Caki2 (cell line): ENCODE measurements around the gene KCNC4. TPM values are rescaled to one million over a fixed set of nuclear protein-coding genes. Genes with fewer than 3 reads are reported as not detected.

Experiments
- DNase-seq: peaks from one replicate; pipeline ENCODE4 v3.0.0-alpha.2; 2015; ENCODE audit warnings: low read depth
- in situ Hi-C: cut with HindIII; loops from 2 replicates; pipeline ENCODE4 v1.10.0; 2016; ENCODE audit warnings: low sequenced_read_pairs, low pct_unique_long_range_greater_than_20kb, mixed read lengths
- total RNA-seq: library from RNA; depleted of rRNA; stranded (reverse); fragments of >200 nt; shearing (Covaris generic); gene quantifications from 2 replicates; pipeline ENCODE4 v1.2.3, GENCODE V29; 2014; ENCODE audit warnings: low replicate concordance; rRNA removed

KCNC4 gene
- total RNA-seq, result 1.1 and 4.9 TPM in 2 replicates

DNA sequence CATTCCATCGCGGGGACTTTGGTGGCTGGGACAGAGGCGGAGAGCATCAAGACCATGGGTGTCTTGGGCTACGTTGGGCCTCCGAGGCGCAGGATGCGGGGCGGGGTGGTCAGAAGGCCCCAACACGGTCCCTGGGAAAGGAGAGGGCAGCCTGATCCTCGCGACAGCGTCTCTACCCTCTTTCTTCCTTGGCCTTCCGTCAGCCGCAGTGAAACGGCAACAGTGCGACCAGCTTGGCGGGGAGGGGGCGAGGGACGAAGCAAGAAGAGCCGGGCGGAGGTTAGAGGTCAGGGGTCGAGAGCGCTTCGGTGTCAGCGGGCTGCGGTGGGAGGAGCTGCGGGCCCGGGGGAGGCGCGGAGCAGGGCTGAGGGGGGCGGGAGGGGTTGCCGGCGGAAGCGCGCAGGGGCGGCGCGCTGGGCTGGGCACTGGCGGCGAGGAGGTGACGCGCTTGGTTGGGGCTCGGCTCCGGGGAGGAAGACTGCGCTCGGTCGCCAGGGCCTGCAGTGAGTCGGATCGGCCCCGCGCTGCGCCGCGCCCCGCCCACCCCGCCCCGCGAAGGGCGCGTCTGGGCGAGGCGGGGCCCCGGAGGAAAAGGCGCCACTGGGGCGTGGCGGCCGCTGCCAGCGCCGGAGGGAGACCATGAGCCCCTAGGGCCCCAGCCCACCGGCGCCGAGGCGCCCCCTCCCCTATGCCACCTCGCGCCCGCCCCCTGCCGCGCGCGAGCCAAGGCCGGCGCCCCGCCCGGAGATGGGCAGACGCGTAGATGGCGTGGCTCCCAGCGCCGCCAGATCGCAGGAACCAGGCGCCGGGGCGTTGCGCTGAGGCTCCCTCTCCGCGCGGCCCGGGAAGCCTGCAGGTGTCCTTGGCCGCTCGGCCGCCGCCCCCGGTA lies at the start of gene KCNC4:
TSS of gene KCNC4 (plus strand) at position 600 of the 889 bp plus-strand sequence. CDS start 1,186 bp downstream, outside the sequence.
- in situ Hi-C loops, result no loop called here
- peak; percentile 78 for DNase-seq

DNA sequence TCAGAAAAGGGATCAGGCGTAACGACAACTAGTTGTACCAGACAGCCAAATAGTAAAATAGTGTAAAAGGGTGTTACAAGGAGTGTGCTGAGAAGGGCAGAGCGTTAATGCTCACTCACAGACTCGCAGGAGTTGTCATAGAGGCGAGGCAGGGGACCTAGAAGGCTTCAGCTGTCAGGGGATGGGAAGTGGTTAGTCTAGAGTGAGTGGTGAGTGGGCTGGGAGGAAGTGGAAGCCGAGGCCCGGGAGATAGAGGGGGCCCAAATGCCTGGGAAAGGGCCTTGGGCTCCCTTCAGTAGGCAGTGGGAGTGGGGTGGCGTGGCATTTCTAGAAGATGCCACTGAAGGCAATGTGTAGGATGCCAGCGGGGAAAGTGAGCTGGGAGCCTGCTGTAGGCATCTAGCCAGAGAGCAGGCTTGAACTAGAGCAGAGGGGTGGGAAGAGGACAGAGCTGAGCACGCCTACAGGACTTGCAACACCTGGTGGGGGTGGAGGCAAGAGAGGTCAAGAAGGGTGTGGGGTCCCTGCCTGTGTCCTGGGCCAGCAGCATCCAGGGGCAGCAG lies 49.5 kb upstream of the KCNC4 start:
- DNase-seq, result no peak
- in situ Hi-C loops, result no loop called here

DNA sequence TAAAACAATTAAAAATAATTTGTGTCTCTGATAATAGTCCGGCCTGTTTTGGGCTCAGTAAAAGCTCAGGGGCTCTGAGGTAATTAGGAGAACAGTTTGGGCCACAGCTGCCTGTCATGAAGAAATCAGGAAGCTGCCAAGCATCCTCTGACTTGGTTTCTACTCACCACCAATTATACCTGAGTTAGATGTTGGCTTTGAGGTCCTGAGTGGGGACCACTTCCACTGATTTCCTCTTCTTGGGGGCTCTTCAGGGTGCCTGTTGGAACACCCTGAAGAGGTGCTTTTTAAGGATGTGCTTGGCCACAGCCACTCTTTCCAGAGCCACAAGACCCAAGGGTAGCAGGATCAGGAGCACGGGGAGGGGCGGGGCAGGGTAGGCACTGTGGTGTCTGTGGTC lies 48.9 kb upstream of the KCNC4 start:
- in situ Hi-C loops, result no loop called here
- DNase-seq, result no peak

DNA sequence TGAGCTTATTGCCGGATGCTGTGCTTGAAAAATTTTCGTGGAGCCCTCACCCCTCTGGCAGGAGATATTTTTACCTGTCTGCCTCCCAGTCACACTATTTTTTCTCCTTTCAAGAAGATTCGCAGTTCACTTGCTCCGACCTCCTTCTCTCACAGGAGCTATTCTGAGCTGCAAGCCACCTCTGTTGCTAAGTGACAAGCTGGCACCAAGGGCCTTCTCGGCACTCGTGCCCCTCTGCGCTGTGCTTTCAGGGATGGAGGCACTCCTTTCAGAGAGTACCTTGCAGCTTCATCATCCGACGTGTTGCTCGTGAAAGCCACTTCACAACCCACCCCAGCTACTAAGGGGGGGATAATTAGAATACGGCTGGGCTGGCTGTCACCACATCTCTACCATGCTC lies 48.3 kb upstream of the KCNC4 start:
- in situ Hi-C loops, result no loop called here

DNA sequence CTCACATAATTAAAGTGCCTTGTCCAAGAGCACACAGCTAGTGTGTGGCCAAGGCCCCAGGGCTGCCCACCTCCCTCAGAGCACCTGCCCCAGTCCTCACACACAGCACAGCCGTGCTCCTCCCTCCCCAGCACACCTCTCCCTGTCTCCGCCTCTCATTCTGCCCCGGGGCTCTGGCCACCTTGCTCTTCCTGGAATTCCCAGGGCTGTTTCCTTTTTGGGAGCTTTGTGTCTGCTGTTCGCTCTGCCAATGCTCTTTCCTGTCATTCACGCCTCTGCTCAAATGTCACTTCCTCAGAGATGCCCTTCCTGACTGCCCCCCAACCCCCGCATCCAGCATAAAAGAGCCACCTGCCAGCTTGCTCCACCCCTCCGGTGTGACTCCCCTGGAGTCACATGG lies 46.5 kb upstream of the KCNC4 start:
- no peak for DNase-seq
- in situ Hi-C loops, result no loop called here

More for the DNA sequence above, 48.3 kb upstream of the KCNC4 start:
- no peak for DNase-seq

DNA sequence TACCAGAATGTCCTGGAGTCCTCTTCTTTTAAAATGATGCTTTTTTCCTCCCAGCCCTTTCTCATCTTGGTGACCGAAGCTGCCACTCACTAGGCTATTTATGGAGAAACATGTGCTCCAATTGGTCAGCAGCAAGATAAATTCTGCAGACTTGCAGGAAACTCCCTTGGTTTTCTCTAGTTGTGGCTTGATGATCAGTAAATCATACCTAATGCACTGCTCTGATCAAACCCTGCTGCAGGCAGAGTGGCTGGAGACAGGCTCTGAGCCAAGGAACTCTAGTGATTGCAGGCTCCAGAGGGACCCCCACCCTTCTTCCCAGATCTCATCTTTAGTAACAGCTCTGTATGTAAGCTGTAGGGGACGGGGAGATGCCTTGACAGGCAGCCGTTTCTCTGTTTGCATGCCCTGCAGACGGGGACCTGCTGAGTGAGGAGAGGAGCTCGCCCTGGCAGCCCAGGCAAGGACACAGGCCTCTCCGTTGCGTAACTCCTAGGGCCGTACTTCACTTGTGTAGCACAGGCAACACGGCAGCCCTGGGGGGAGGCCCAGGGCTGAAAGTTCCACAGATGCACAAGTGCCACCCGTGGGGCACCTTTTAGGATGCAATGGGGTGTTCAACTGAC lies 45.3 kb upstream of the KCNC4 start:
- in situ Hi-C loops, result no loop called here

DNA sequence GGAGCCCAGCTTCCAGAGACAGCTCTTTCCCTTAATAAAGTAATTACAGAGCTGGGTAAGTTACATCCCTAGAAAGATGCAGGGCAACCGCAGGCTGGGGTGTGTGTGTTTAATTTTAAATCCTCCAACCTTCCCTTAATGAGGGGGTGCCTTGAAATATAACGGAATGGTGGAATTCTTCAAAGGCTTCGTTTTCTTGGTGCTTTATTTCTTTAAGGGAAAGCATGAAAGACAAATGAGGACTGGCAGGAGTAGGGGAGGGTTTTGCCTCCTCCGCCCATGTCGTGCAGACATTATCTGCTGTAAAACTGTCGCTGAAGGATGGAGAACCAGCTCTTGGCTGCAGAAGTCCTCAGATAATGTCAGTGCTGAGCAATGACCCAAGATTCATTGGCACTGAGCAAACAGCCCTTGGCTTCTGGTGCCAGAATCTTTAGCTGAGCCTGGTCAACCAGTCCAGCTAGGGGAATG lies 44.3 kb upstream of the KCNC4 start:
- in situ Hi-C loops, result no loop called here
- no peak for DNase-seq

More for the DNA sequence above, 45.3 kb upstream of the KCNC4 start:
- no peak for DNase-seq

- in situ Hi-C loops, result no loop called here
- no peak for DNase-seq
Observed at GRCh38 chr1:110166861-110167260, 43.3 kb upstream of the KCNC4 start.

DNA sequence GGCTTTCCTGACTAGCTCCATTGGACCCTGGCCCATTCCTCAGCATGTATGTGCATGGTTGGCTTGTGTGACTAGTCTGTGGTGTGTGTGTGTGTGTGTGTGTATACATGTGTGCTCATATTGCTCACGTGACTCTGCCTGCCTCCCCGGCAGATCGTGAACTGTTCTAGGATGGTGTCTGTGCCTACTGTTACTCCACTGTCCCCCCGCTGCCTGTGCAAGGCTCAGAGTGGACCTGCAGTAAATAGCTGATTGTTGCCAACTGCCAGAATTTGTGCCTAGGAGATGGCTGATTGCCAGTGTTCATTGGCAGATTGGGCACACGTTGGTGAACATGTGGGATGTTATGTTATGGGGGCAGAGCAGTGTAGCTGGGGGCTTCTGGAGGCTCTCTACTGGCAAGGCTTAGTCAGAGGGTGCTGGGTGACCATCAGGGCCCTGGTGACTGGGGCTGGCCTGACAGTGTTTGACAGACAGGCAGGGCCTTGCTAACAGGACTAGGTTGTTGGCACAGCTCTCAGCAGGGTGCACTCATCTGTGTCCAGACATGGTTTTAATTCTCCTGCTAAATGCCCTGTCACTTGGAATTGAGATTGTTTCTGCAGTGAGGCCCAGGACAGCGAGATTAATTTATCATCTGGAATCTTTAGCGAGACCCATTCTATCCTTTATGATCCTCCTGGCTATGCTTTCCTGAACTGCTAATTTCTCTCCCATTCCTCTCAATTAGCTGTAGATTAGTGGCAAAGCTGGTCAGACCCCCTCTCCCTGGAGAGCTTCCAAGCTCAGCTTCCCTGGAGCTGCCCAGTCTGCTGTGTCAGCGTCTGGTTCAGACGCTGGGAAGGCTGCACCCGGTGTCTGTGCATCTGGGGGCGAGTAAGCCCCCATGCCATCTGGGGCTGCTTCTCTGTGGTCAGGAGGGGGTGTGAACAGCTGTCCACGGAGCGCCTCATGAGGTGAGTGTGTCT lies 39.1 kb upstream of the KCNC4 start:
- in situ Hi-C loops, result no loop called here

DNA sequence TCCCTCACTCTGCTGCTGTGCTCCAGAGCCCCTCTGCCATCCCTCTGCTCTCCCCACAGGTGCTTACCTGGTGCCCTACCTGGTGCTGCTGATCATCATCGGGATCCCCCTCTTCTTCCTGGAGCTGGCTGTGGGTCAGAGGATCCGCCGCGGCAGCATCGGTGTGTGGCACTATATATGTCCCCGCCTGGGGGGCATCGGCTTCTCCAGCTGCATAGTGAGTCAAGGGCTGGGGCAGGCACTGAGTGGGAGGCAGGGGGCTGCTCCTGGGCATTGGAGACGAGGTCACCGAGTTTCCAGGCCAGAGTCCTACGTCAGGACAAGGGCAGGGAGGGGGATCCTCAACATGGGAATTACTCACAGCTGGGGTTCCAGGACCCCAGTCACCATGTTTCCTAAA lies 38.1 kb upstream of the KCNC4 start:
- no peak for DNase-seq
- in situ Hi-C loops, result no loop called here

More for the DNA sequence above, 39.1 kb upstream of the KCNC4 start:
- no peak for DNase-seq

DNA sequence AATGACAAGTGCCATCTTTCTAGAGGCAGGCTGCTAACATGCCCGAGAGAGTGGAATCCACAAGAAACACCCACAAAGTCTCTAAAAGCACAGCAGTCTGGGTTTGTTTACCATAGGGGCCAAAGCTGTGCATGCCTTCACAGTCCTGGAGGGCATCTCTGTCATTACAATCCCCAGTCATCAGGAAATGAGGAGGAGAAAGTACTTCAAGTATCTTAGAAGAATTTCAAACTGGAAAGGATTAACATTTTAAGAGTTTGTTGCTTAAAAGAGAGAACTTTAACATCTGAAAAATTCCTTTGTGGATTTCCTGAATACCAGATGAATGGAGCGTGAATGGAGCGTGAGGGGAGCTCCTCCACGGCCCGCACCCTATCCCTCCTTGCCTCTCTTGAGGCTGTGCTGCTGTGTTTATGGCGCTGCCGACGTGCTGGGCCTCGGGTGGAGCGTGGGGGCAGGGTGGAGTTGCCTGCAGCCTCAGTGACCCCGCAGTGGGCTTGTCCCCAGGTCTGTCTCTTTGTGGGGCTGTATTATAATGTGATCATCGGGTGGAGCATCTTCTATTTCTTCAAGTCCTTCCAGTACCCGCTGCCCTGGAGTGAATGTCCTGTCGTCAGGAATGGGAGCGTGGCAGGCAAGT lies 36.5 kb upstream of the KCNC4 start:
- in situ Hi-C loops, result no loop called here
- DNase-seq, result no peak

DNA sequence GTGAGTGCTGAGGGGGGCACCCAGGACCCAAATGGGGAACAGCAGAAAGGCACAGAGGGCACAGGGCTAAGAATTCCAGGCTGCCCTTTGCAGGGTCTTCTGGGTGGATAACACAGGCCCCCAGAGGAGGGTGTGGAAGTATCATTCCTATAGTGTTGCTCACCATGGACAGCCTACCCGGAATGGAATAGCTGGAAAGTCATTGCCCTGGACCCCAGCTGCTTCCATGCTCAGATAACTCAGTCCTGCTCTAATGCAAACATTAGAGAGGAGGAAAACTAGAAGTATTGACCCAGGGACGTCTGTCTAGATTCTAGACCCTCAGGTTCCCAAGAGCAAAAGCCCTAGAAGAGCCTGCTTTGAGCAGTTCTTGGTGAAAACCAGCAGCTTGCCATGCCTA lies 35.2 kb upstream of the KCNC4 start:
- in situ Hi-C loops, result no loop called here
- DNase-seq, result no peak

GRCh38 chr1:110176299-110176956 lies 33.7 kb upstream of the KCNC4 start:
- in situ Hi-C loops, result no loop called here
- DNase-seq, result no peak

DNA sequence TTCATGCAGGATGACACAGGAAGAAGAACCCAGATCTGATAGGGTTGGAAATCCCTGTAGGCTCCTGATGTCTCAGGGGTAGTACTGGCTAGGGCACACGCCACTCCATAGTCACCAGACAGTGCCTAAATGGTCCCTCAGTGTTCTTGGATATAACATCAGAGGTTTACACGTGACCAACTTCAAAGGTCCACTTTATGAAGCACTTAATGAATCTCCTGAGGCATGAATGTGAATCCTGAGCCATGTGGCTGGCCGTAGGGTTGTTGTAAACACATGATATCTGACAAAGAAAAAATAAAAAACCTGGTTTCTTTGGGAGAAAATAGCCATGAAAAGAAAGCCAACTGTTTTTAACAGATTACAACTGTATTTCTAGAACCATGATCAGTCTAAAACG lies 32.3 kb upstream of the KCNC4 start:
- DNase-seq, result no peak
- in situ Hi-C loops, result no loop called here

DNA sequence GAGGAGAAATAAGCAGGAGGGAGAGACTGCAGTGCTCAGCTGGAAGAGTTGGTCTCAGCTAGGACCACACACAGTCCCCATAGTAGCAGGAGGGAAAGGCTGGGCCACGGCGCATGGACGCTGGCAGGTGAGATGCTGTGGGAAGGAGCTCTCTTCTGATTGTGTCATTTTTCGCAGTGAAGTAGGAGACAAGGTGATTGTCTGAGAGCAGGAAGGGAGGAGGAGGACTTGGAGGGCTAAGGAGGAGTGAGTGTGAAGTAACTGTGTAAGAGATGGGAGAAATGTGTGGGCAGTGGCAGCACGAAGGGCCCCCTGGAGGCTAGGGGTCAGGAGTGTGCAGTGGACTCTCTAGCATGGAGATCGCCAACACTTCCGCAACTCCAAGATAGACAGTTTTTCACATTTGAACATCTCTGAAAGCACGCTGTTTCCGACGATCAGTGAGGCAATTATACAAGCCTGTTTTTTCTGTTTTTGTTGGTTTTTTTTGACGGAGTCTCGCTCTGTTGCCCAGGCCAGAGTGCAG lies 26.4 kb upstream of the KCNC4 start:
- in situ Hi-C loops, result no loop called here
- no peak for DNase-seq

DNA sequence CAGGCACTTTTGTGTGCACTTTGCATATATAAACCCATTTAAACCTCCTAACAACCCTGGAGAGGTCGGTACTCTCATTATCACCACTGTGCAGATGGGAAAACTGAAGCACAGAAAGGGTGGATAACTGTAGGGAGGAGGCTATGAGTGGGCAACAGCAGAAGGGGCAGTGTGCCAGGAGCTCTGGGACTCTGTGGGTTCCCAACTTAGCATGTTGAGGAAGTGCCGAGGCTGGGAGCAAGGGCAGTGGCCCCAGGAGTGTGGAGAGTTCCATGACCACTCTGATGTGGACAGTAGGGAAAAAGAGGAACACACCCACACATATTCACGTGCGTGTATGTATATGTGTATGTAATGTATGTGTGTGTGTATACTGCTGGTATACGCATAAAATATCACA lies 25.7 kb upstream of the KCNC4 start:
- in situ Hi-C loops, result no loop called here
- DNase-seq, result no peak

GRCh38 chr1:110185181-110185580 lies 24.9 kb upstream of the KCNC4 start:
- DNase-seq, result no peak
- in situ Hi-C loops, result no loop called here
